A673 (cell line): ENCODE data around the gene ZNF365.

Experiments
- CTCF ChIP-seq: fragments of 300-800, 200-600 bp; sonication (generic); conservative IDR thresholded peaks from 2 replicates; pipeline ENCODE4 v1.5.1; 2017; ENCODE audit warnings: low read depth, mild to moderate bottlenecking, antibody characterized with exemption, low read length, moderate library complexity, mixed read lengths
- EZH2 ChIP-seq: fragments of 200-600 bp; sonication (generic); IDR thresholded peaks from 2 replicates; pipeline ENCODE4 v1.6.1; 2017; ENCODE audit warnings: borderline replicate concordance, low read depth, mild to moderate bottlenecking, mixed read lengths, antibody characterized with exemption, low read length; ENCODE audit not compliant: poor library complexity, severe bottlenecking

- no peak for TF ChIP-seq CTCF
- TF ChIP-seq EZH2 = no peak
Measured at GRCh38 chr10:62352356-62352970, 21.7 kb upstream of the ZNF365 start.
